Glomerular visceral epithelial cell (primary cell): Measurements from ENCODE around the gene ERCC4.

Source experiments
- DNase-seq: peaks from one replicate; pipeline ENCODE4 v3.0.0-alpha.2; 2016; ENCODE audit errors: extremely low spot score

Gene ERCC4

DNA sequence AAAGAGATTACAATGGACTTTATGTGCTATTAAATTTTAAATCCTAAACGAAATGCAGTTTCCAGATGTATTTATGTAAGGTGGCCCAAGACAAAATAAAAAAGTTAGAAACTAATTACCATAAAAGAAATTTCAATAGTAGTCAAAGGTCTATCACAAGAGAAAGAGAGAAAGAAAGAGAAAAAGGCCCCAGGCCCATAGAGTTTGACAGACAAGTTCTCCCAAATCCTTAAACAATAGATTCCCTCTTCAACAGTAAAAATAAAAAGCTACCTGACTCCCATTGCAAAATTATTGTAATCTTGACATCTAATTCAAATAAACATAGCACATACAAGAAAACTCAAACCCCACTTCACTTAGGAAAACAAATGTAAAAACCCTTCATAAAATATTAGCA, 8.6 kb upstream of the ERCC4 start:
- no peak for DNase-seq

DNA sequence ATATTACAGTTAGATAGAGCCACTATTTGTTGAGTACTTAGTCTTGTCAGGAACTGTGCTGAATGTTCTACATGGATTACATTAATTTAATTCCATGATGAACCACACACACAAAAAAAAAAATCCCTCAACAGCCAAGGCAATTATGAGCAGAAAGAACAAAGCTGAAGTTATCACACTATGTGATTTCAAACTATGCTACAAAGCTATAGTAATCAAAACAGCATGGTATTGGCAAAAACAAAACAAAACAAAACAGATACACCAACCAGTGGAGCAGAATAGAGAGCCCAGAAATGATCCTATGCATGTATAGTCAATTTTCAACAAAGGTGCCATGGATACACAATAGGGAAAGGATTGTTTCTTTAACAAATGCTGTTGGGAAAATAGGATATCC, 8.1 kb upstream of the ERCC4 start:
- no peak for DNase-seq

DNA sequence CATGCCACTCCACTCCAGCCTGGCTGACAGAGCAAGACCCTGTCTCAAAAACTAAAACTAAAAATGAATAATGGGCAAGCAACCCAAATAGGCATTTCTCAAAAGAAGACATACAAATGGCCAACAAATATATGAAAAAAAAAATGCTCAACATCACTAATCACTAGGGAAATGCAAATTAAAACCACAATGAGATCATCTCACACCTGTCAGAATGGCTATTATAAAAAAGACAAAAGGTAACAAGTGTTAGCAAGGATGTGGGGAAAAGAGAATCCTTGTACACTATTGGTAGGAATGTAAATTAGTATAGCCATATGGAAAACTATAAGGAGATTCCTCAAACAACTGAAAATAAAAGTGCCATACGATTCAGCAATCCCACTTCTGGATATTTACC, 7.1 kb upstream of the ERCC4 start:
- DNase-seq, result no peak

DNA sequence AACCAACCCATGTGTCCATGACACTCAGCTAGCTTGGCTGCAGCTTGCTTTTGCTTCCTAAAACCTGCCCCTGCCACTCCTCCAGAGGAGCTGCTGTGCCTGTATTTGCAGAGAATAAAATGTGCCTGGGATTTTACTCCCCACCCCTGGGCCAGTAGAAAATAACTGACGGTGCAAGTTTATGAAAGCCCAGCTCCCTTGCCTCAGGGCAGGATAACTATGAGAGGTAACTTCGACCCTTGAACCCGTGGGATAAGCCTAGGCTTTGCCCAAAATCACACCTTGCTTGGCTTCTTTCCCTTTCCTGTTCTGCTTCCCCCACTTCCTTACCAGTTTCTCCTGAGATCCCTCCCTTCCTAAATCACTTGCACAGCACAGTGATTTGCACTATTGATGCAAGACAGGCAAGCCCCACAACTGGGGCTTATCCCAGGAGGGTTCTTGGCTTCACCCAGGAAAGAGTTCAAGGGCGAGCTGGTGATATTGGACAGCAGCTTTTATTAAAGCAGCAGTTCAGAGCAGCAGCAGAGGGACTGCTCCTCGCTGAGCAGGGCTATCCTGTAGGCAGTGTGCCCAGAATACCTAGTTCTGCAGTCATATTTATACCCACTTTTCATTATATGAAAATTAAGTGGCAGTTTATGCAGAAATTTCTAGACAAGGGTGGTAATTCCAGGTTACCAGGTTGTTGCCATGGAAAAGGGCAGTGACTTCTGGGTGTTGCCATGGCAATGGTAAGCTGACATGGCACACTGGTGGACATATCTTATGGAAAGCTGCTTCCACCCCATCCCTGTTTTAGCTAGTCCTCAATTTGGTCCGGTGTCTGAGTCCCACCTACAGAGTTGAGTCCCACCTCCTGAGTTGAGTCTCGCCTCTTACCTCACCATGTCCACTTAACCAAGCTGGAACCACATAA, 6.3 kb upstream of the ERCC4 start:
- no peak for DNase-seq

DNA sequence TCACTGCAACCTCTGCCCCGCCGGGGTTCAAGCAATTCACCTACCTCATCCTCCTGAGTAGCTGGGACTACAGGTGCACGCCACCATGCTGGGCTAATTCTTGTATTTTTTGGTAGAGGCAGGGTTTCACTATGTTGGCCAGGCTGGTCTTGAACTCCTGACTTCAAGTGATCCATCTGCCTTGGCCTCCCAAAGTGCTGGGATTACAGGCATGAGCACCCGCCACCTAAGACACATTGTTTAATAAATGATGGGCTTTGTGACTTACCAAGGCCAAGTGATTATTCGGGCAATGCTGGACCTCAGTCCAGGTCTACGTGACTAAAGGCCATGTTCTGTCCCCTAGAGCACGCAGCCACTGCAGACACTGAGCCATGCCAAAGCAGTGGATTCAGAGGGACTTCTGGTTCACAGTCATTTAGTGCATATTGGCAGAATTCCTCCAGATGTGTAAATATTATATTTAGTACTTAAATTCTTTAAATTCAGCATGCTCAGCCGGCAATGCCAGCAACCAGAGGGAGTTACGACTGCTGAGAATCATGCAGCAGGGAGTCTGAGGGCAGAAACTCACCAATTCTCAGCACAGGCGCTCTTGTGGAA, 4.8 kb upstream of the ERCC4 start:
- no peak for DNase-seq

DNA sequence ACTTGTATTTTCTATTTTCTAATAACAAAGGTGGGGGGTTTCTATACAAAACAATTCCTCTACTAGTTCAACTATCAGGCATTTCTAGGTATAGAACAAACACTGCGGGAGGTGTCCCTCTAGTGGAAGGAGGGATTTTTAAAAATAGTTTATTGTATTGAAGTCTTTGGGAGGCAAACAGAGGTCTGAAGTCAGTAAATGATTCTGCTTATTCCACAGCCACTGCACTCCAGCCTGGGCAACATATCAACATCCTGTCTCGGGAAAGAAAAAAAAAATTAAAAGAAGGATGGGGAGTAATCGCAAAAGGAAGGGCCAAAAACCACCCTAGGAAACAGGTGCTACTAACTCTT, 648 bp upstream of the ERCC4 start:
- peak; percentile 40 for DNase-seq

DNA sequence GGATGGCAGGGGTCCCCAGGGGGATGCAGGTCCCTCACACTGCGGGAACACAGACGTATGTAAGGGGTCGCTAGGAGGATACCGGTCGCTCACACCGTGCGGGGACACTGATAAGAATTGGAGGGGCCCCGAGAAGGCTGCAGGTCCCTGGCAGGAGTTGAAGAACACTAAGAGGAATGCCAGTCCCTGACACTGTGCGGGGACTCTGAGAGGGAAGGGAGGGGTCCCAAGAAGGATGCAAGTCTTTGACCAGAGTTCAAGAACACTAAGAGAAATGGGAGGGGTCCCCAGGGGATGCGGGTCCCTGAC, 510 bp downstream of the ERCC4 start:
- DNase-seq, result no peak

DNA sequence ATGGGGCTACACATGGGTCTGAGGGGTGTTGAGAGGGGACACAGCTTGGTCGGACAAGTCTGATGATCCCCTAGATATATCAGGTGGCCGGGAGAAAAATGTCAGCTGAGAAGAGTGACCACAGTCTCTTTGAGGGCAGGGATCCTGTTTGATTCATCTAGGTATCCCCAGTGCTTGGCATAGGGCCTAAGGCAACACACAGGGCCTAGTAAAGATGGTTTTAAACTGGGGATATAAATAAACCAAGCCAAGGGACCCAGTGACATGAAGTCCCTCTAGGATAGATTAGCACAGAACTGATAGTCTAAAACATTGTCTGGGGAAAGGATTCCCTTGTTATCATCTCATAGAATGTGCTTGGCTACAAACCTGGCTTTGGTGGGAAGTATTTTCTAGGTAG, 1.4 kb downstream of the ERCC4 start:
- DNase-seq, result no peak

DNA sequence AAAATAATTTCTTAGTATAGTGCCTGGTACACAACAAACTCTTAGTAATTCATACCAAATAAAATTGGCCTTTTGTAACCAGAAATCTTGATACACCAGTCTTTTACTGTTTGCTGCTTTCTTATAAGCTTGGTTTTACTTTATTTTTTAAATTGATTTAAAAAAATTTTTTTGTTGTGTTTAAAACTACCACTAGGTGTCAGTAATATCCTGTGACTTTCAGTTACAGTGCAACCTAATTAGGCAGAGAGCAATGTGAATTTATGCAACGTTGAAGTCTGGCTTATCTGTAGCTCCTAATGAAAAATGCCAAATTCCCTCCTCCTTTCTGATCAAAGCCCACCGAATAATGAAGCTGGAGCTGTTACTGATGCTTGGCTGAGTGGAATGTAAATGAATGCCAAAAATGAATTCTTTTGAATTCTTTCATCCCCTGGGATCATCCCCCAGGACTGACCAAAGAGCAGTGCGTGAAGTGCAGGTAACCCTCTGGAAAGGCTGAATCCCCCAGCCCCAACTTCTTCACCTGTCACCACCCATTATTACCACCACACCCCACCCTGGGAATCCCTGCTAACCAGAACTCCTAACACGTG, 3.8 kb downstream of the ERCC4 start:
- peak; percentile 45 for DNase-seq

DNA sequence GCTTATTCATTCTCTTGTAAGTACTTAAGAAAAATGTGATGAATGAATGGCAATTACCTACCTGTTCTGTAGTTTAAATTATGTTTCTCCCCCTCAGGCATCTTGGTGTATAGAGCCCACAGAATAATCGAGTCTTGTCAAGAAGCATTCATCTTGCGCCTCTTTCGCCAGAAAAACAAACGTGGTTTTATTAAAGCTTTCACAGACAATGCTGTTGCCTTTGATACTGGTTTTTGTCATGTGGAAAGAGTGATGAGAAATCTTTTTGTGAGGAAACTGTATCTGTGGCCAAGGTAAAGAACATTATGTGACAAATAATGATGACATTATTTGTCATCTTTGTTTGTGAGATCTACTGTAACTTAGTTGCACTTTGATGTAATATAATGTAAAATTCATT, 6.5 kb downstream of the ERCC4 start:
- no peak for DNase-seq

DNA sequence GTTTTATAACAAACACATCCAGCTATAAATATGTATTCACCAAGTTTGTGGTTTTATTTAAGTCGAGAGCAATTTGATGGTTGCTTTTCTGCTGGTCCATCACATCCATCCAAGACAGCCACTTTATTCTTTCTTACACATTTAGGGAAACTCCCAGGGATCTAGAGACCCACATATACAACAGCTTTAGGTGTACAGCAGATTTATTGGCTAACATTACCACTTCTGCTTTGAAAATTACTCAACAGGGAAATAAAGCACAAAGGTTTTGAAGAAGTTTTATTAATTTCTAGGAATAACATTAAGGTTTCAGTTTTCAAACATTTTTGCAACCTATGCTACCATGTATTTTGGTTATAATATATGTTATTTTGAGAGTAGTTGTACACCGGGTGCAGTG, 6.9 kb downstream of the ERCC4 start:
- no peak for DNase-seq

DNA sequence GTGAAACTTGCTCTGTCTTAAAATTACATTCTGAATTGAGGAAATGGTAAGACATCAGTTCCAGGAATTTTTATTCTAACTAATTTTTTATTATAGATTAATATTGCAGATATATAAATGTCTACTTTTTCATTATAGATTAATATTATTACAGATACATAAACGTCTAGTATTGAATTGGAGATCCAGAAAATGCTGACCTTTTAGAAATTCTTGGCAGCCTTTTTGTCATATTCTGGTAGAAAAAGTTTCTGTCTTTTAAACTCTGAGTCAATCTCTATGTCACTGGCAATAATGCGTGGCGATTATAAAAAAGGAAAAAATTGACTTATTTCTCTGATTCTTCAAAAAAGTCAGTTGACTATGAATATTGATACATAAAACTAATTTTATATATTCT, 8.7 kb downstream of the ERCC4 start:
- no peak for DNase-seq

DNA sequence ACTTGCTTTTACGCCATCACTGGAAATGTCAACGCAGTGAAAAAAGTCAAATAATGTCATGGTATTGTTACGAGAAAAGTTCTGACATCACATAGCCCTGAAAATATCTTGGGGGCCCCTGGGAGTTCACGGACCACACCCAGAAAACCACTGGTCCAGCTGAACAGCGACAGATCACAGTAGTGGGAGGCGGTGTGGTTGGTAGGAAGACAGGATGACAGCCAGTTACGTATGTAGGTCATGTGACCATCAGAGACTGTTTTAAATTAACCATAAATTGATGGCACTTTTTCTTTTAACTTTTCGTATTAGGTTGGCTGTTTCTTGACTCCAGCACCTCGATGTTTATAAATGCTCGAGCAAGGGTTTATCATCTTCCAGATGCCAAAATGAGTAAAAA, 11.9 kb downstream of the ERCC4 start:
- DNase-seq, result no peak

DNA sequence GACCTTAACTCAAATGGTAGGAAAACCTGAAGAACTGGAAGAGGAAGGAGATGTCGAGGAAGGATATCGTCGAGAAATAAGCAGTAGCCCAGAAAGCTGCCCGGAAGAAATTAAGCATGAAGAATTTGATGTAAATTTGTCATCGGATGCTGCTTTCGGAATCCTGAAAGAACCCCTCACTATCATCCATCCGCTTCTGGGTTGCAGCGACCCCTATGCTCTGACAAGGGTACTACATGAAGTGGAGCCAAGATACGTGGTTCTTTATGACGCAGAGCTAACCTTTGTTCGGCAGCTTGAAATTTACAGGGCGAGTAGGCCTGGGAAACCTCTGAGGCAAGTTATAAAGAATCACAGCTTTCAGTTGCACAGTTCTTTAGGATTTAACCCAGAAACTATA, 15.5 kb downstream of the ERCC4 start:
- no peak for DNase-seq

DNA sequence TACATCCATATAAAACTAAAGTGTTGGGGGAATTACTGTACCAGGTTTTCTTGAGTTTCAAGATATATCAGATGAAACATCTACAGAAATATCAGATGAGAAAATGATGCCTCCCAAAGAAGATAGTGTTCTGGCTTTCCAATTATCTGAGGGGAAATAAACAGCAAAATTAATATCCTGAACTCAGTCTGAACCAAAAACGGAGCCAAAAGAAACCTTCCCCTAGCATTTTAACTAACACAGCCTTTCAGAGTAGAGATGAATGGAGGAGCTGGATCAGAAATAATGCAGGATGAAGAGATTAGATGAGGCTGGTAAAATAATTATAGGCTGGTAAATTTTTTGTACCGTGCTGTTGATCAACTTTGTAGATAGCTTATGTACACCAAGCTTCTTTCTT, 16.2 kb downstream of the ERCC4 start:
- DNase-seq, result no peak

DNA sequence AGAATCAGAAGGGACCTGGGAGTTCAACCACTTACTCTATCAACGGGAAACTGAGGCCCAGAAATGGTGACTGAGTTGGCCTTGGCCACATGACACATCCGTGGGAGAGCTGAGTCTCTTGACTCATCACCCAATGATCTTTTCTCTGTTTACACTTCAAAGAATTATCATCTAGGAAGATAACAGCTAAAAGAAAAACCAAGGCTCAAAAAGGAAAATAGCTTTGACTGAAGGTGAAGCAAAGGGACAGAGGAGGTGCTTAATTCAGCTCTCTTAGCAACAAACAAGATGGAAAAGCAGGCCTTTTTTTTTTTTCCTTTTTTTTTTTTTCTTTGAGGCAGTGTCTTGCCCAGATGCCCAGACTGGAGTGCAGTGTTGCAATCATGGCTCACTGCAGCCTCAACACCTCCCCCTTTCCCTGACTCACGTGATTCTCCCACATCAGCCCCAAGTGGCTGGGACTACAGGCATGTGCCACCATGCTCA, 16.7 kb downstream of the ERCC4 start:
- peak; percentile 54 for DNase-seq

DNA sequence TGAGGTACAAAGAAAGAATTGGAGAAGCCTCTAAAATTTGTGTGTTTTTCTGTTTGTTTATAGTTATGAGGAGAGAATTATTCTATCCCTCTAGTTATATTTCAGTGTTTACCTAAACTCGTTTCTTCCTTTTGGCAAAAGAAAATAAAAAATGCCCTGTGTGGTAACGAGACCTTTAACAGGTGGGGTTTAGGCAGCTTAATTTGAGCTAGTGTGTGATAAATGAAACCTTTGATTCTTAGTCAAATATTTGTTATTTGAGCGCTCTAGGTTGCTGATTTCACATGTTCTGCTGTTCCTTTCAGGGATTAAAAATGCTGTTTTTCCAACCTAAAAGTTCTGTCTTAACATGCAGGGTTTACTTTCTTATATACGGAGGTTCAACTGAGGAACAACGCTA, 17.5 kb downstream of the ERCC4 start:
- no peak for DNase-seq

DNA sequence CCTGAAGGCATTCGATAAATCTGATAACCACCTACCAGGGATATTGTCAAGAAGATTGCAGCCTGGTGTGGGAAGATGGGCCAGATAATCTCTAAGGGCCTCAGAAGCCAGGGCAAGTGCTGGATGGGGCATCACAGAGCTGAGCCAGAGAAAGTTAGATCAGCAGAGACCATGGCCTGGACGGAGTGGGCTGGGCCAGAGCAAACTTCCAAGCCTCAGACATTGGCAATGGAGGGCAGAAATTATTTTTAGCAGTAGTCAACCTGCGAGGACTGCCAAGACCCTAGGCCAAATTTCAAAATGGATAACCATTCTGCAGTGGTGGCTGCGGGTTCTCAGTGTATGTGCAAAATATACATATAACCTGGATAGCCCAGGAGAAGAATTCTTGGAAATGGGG, 18.5 kb downstream of the ERCC4 start:
- DNase-seq, result no peak

DNA sequence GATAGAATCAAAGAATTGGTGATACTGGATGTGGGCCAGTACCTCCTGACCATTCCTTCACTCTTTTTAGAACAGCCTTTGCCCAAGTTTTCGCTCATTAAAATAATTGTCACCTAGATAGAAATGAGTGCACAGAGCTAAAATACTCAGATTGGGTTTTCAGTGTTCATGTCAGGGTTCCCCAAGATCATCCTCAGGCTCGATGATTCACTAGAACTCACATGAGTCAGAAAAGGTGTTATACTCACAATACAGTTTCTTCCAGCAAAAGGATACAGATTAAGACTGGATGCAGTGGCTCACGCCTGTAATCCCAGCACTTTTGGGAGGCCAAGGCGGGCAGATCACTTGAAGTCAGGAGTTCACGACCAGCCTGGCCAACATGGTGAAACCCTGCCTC, 19.9 kb downstream of the ERCC4 start:
- DNase-seq, result no peak

DNA sequence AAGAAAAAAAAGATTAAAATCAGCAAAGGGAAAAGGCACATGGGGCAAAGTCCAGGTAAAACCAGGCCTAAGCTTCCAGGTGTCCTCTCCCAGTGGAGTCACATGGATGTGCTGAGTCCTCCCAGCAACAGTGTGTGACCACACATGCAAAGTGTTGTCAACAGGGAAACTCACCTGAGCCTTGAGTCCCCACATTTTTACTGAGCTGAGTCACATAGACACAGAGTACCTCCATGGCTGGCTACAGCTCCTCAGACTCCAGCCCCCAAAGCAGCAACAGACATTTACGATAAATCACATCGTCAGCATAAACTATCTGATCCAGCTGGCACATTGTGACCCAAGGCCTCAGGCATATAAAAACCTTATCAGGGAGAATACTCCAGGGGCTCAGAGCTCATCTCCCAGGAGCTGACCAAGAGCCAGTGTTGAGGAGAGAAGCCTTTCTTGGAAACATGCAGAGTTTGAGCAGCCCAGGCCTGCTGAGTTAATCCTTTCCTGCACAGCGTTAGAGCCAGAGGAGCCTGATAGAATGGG, 20.5 kb downstream of the ERCC4 start:
- no peak for DNase-seq

DNA sequence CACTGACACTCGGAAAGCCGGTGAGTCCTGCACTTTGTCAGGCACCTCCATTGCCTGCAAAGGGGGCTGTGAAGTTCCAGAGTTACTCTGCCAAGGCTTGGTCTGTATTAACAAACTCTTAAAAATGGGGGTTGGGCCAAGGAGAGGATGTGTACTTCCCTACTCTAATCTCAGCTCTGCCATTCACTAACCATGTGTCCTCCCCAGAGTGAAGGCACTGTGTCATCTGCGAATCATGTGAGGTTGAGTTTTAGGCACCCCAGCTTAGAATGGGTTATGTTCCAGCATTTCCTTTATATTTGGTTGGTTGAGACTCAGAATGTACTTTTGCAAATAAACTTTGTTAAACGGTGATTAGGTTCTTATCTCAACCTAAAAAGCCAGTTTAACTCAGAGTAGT, 24.9 kb downstream of the ERCC4 start:
- no peak for DNase-seq

DNA sequence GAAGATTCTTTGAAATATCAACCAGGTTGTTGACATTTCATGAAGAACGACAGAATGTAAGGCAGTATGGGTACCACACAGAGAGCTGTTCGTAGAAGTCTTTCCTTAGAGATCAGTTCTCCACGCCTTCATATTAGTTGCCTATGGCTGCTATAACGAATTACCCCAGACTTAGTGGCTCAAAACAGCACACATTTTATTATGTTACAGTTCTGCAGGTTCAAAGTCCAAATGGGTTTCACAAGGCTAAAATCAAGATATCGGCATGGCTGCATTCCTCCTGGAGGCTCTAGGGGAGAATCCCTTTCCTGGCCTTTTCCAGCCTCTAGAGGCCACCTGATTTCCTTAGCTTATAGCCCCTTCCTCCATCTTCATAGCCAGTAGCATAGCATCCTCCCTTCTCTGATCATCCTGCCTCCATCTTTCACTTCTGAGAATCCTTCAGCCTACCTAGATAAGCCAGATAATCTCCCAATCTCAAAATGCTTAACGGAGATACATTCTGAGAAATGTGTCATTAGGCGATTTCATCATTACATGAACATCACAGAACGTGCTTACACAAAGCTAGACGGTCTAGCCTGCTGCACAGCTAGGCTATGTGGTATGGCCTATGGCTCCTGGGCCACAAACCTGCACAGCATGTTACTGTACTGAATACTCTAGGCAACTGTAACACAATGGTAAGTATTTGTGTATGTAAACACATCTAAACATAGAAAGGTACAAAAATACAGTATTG, 26.0 kb downstream of the ERCC4 start:
- DNase-seq, result no peak
